ENCODE data around the gene MRPL17. TPM values are rescaled to one million over a fixed set of nuclear protein-coding genes. Genes with fewer than 3 reads are reported as not detected.

MRPL17 gene
- total RNA-seq = 100 to 1,000 TPM in 1 of 4 donors, 10 to 100 TPM in 3; 30.6 to 452 (median 55.0) TPM

DNA sequence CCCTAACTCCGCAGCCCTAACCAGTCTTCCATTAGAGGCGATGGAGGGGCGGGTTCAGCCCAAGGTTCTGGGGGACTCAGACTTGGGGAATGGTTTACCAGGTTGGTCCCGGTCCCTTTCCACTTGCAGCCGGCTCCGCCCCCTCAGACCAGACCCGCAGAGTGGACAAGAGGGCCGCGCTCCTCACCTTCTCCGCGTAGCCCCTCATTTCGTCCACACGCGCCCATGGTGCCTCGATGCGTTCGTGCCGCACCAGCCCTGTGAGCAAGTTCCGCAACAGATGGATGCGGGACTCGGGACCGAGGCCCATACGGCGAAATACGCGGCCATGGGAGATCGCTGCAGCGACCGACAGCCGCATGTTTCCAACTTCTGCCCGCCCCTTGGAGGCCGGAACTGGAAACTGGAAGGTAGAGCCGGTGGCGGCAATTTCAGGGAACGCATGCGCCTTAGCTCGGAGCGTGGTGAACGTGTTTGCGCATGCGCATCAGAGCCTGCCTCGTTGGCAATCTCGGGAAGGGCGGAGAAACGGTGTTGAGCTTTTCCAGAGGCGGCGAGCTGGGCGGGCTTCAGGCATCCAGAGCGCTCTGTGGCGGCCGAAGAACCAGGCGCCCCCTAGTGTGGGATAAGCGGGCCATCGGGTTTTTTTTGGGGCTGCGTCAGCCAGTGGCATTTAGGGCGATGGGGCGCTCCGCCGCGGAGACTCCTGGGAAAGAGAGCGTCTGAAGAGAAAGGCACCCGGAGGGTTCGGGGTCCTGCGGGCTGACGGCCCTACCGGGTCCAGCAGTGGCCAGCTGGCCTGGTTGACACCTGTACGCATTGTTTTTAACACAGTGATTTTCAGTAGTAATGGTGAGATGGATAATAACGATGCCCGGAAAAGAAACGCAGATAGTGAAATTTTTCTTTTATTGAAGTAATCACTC lies at the start of gene MRPL17:
Gene MRPL17 (minus strand): TSS at position 405 of the 926 bp plus-strand sequence. CDS start 44 bp downstream, at position 361.
- peak within 1 kb of the TSS; percentile 89 to 93 for H3K27ac ChIP-seq
- no peaks in the 10 kb centered on the region for H3K36me3 ChIP-seq
- intact Hi-C loops (cut with DNase I; ENCODE audit: low total_unique reads) = loop anchor here (5.0 to 10.0 kb wide), 2 partner anchors 68 to 146 kb away; partner anchors contain the start of genes TAF10 and TPP1
- no peaks in the 10 kb centered on the region for H3K9me3 ChIP-seq
- no peaks in the 10 kb centered on the region for H3K27me3 ChIP-seq
- peaks cover 7 to 17% of the 10 kb centered on the region in 2 donors for H3K4me1 ChIP-seq
- peak; percentile 99 to 100 for DNase-seq
- peak within 1 kb of the TSS; percentile 93 to 98 for H3K4me3 ChIP-seq
- TF ChIP-seq POLR2A (IDR thresholded peaks at IDR 0.05) (peak; percentile 71 to 83), CTCF (IDR thresholded peaks at IDR 0.05) (peak; percentile 88 to 97 (median 94))

- DNase-seq = no peak
These were observed 45.0 kb upstream of the MRPL17 start for GRCh38 chr11:6727971-6728760.

DNA sequence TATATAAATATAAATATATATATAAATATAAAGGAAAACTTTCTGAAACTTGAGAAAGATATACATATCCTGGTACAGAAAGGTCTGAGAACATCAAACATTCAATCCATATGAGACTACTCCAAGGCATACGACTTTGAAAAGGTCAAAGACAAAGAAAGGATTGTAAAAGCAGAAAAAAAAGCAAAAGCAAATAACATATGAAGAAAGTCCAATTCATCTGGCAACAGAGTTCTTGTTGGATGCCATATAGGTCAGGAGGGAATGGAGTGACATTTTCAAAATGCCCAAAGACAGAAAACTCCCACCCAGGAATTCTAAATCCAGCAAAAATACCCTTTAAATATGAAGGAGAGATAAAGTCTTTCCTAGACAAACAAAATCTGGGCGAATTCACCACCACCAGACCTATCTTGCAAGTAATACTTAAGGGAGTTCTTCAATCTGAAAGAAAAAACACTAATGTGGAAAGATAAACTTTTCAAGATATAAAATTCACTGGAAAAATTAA lies 42.3 kb upstream of the MRPL17 start:
- intact Hi-C loops (cut with DNase I; ENCODE audit: low total_unique reads) = no loop called here
- no peak for TF ChIP-seq CTCF (IDR thresholded peaks at IDR 0.05)
- TF ChIP-seq POLR2A (IDR thresholded peaks at IDR 0.05) = no peak
- H3K27ac ChIP-seq = no peak overlapping the region

More at GRCh38 chr11:6727971-6728760, 45.0 kb upstream of the MRPL17 start:
- Histone ChIP-seq H3K9me3 (no peaks in the 10 kb centered on the region), H3K27me3 (no peaks in the 10 kb centered on the region), H3K27ac (peak overlapping the region in 1 of 2 donors; percentile 28), H3K4me1 (no peaks in the 10 kb centered on the region), H3K4me3 (no peak overlapping the region), H3K36me3 (no peaks in the 10 kb centered on the region)
- intact Hi-C loops (cut with DNase I; ENCODE audit: low total_unique reads) = no loop called here
- TF ChIP-seq CTCF (IDR thresholded peaks at IDR 0.05) (no peak), POLR2A (IDR thresholded peaks at IDR 0.05) (no peak)

GRCh38 chr11:6724013-6724412 lies 40.9 kb upstream of the MRPL17 start:
- Histone ChIP-seq H3K9me3 (no peaks in the 10 kb centered on the region), H3K27me3 (no peaks in the 10 kb centered on the region), H3K4me3 (no peak overlapping the region), H3K27ac (no peak overlapping the region), H3K4me1 (no peaks in the 10 kb centered on the region), H3K36me3 (no peaks in the 10 kb centered on the region)
- TF ChIP-seq POLR2A (IDR thresholded peaks at IDR 0.05) (no peak), CTCF (IDR thresholded peaks at IDR 0.05) (no peak)
- intact Hi-C loops (cut with DNase I; ENCODE audit: low total_unique reads) = no loop called here
- DNase-seq = no peak

More for the DNA sequence above, 42.3 kb upstream of the MRPL17 start:
- Histone ChIP-seq H3K36me3 (no peaks in the 10 kb centered on the region), H3K27me3 (no peaks in the 10 kb centered on the region), H3K4me3 (no peak overlapping the region), H3K9me3 (no peaks in the 10 kb centered on the region), H3K4me1 (no peaks in the 10 kb centered on the region)
- DNase-seq = no peak
